B cell (primary cell): Measurements from ENCODE around the gene CH25H. TPM values are rescaled to one million over a fixed set of nuclear protein-coding genes. Genes with fewer than 3 reads are reported as not detected.
A peak's percentile ranks its signal among the peaks of the same experiment; 100 is the strongest.

Experiments used
- ATAC-seq: fragments of 200-7000 bp; cut with Tn5 transposase; one replicate; pipeline ENCODE4 v1.10.0; 2021; ENCODE audit warnings: low read depth, mild to moderate bottlenecking, moderate number of reproducible peaks, moderate library complexity
- CTCF ChIA-PET: fragments of 350-600 bp; sonication (Branson Sonifier 250); formaldehyde crosslinking; loops from one replicate; lab custom pipeline; 2021; ENCODE audit warnings: antibody characterized with exemption, inconsistent platforms; lab: Charles Lee
- POLR2A ChIA-PET: fragments of 350-600 bp; sonication (Branson Sonifier 250); formaldehyde crosslinking; loops from one replicate; lab custom pipeline; 2021; ENCODE audit warnings: antibody characterized with exemption; lab: Charles Lee
- DNase-seq: peaks from one replicate; pipeline ENCODE4 v3.0.0; 2013
- H2AFZ ChIP-seq: 2 replicates; pipeline ENCODE4 v1.6.1; 2012; ENCODE audit warnings: mild to moderate bottlenecking, low read depth, low read length; ENCODE audit not compliant: insufficient read depth, poor library complexity, severe bottlenecking
- H3K27ac ChIP-seq, 2 donors: 1 replicate in 1 of 2; 2 replicates in 1 of 2; pipeline ENCODE4 v1.5.1; 2012 to 2013; ENCODE audit warnings: low read length in 2 of 2, mild to moderate bottlenecking in 2 of 2, moderate library complexity in 1 of 2
- H3K27me3 ChIP-seq, 4 experiments: fragments of 200-600 bp in 1 of 4; sonication (generic) in 1 of 4; replicated peaks in 1 of 4; 1 replicate in 2 of 4; 2 replicates in 2 of 4; pipeline versions ENCODE4 v1.6.1 to v1.7.0; 2013 to 2016; ENCODE audit warnings: low read length in 3 of 4, mild to moderate bottlenecking in 2 of 4, mixed read lengths in 1 of 4, moderate library complexity in 1 of 4; ENCODE audit not compliant: insufficient read depth in 4 of 4, control insufficient read depth in 3 of 4; ENCODE audit errors: control extremely low read depth in 1 of 4
- H3K36me3 ChIP-seq, 2 experiments: replicated peaks in 1 of 2; 1 replicate in 1 of 2; 2 replicates in 1 of 2; pipeline versions ENCODE4 v1.6.1 to v1.7.1; 2013; ENCODE audit warnings: low read length in 1 of 2; ENCODE audit not compliant: insufficient read depth in 2 of 2, control insufficient read depth in 1 of 2; ENCODE audit errors: control extremely low read depth in 1 of 2, extremely low read depth in 1 of 2
- H3K4me1 ChIP-seq, 2 donors: fragments of 200-600 bp in 1 of 2; sonication (generic) in 1 of 2; 1 replicate in 1 of 2; 2 replicates in 1 of 2; pipeline versions ENCODE4 v1.5.1 to v1.6.1; 2013 to 2017; ENCODE audit warnings: low read length in 2 of 2; ENCODE audit not compliant: control insufficient read depth in 2 of 2, insufficient read depth in 2 of 2
- H3K4me2 ChIP-seq: replicated peaks from 2 replicates; pipeline ENCODE3; 2012; ENCODE audit warnings: mild to moderate bottlenecking, low read depth, low read length; ENCODE audit not compliant: poor library complexity, severe bottlenecking
- H3K4me3 ChIP-seq, 5 experiments: fragments of 200-600 bp in 1 of 5; sonication (generic) in 1 of 5; 1 replicate in 3 of 5; 2 replicates in 2 of 5; pipeline versions ENCODE4 v1.5.1 to v1.7.0; 2011 to 2016; ENCODE audit warnings: low read length in 4 of 5, mild to moderate bottlenecking in 4 of 5, low read depth in 2 of 5, control low read depth in 1 of 5, moderate library complexity in 1 of 5; ENCODE audit not compliant: insufficient read depth in 1 of 5; ENCODE audit errors: control extremely low read depth in 1 of 5, extremely low read depth in 1 of 5
- H3K79me2 ChIP-seq: fragments of 200-600 bp; sonication (generic); one replicate; pipeline ENCODE4 v1.6.0; 2016; ENCODE audit warnings: low read length; ENCODE audit not compliant: control insufficient read depth, insufficient read depth
- H3K9ac ChIP-seq: fragments of 200-600 bp; sonication (generic); 2 replicates; pipeline ENCODE4 v1.6.1; 2017; ENCODE audit warnings: mild to moderate bottlenecking, low read length, moderate library complexity
- H3K9me3 ChIP-seq, 3 donors: one replicate each; pipeline versions ENCODE4 v1.6.1 to v1.7.1; 2013; ENCODE audit warnings: low read length in 2 of 3; ENCODE audit not compliant: control insufficient read depth in 2 of 3, insufficient read depth in 1 of 3; ENCODE audit errors: control extremely low read depth in 1 of 3
- H4K20me1 ChIP-seq: 2 replicates; pipeline ENCODE4 v1.6.0; 2012; ENCODE audit warnings: mild to moderate bottlenecking, low read length; ENCODE audit not compliant: insufficient read depth, control insufficient read depth, poor library complexity, severe bottlenecking
- H3K27ac Mint-ChIP-seq: one replicate; pipeline ENCODE4 v1.8.0; 2021; ENCODE audit warnings: mixed read lengths
- H3K27me3 Mint-ChIP-seq: one replicate; pipeline ENCODE4 v1.8.0; 2021; ENCODE audit warnings: mixed read lengths
- H3K4me1 Mint-ChIP-seq: one replicate; pipeline ENCODE4 v1.8.0; 2021; ENCODE audit warnings: mixed read lengths
- H3K4me3 Mint-ChIP-seq: one replicate; pipeline ENCODE4 v1.8.0; 2021; ENCODE audit warnings: mixed read lengths
- H3K9me3 Mint-ChIP-seq: one replicate; pipeline ENCODE4 v1.8.0; 2022; ENCODE audit warnings: mixed read lengths; ENCODE audit not compliant: insufficient read depth
- EZH2 ChIP-seq: IDR thresholded peaks from 2 replicates; pipeline ENCODE4 v1.6.1; 2012; ENCODE audit warnings: borderline replicate concordance, low read depth, mild to moderate bottlenecking, moderate library complexity, low read length; ENCODE audit not compliant: insufficient read depth, poor library complexity, severe bottlenecking
- WGBS: methylation state at CpG from one replicate; pipeline ENCODE4 v1.1.5; 2013; ENCODE audit warnings: missing lambda C conversion rate; ENCODE audit not compliant: insufficient coverage; 5-methylcytosine and 5-hydroxymethylcytosine counted together
- intact Hi-C: fragments of 100-400 bp; cut with micrococcal nuclease; formaldehyde crosslinking; loops from one replicate; pipeline ENCODE4 v1.10.0; 2022
- polyA plus RNA-seq: library from polyadenylated mRNA; depleted of rRNA; stranded (reverse); fragments of >200 nt; gene quantifications from 2 replicates; pipeline ENCODE4 v1.2.3, GENCODE V29; 2012
- total RNA-seq, 2 donors: library from RNA; stranded (reverse); fragments of 120-200 nt in 1 of 2; gene quantifications; 1 replicate in 1 of 2; 2 replicates in 1 of 2; pipeline versions ENCODE4 v1.2.3 to v1.2.4, GENCODE V29; 2013 to 2022
- TF ChIP-seq, protein P1 (sequence below): fragments of 200-600 bp; IDR thresholded peaks from one replicate; pipeline ENCODE4 v1.8.0; 2022; ENCODE audit warnings: antibody characterized with exemption, mild to moderate bottlenecking

Gene CH25H
- total and polyA plus RNA-seq, 2 donors (not counting 1 experiment from before 2014, with no cell fraction given): not detected

DNA sequence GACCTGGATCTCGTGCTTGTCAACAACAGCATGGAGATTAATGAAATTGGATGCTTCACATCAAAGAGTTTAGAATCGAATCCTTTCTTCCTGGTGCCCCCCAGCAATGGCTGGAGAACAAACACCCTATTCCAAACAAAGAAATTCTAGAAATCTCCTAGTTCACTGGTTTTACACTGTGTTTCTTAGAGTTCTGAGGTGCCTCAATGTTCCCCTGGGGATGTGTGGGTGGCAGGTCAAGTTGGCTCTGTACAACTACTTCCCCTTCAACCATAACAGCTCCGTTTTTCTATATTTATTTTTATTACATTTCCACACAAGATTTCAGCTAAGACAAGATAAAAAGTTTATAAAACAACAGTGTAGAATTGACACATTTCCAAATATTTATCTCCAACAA lies 22.5 kb downstream of the CH25H start:
- Histone ChIP-seq H3K27me3 (peaks cover 0 to 3% (median 0%) of the 10 kb centered on the region in 4 experiments), H3K79me2 (no peaks in the 10 kb centered on the region), H3K9ac (no peak overlapping the region), H3K36me3 (no peaks in the 10 kb centered on the region), H3K4me3 (no peak overlapping the region), H4K20me1 (no peaks in the 10 kb centered on the region), H3K4me2 (peak overlapping the region; percentile 19), H3K4me1 (peaks cover 2 to 10% of the 10 kb centered on the region in 2 donors), H3K27ac (no peak overlapping the region), H3K9me3 (peaks cover 0 to 1% (median 0%) of the 10 kb centered on the region in 3 donors), H2AFZ (no peak overlapping the region)
- DNase-seq (no peak), ATAC-seq (no peak)
- H3K27ac Mint-ChIP-seq: no peak overlapping the region
- 60% methylated on average over 1 of the region's 3 CpGs for WGBS
- H3K27me3 Mint-ChIP-seq: peaks cover 21% of the 10 kb centered on the region
- intact Hi-C loops: no loop called here
- ChIA-PET POLR2A (no interaction called here), CTCF (no interaction called here)
- TF ChIP-seq, protein P1, sequence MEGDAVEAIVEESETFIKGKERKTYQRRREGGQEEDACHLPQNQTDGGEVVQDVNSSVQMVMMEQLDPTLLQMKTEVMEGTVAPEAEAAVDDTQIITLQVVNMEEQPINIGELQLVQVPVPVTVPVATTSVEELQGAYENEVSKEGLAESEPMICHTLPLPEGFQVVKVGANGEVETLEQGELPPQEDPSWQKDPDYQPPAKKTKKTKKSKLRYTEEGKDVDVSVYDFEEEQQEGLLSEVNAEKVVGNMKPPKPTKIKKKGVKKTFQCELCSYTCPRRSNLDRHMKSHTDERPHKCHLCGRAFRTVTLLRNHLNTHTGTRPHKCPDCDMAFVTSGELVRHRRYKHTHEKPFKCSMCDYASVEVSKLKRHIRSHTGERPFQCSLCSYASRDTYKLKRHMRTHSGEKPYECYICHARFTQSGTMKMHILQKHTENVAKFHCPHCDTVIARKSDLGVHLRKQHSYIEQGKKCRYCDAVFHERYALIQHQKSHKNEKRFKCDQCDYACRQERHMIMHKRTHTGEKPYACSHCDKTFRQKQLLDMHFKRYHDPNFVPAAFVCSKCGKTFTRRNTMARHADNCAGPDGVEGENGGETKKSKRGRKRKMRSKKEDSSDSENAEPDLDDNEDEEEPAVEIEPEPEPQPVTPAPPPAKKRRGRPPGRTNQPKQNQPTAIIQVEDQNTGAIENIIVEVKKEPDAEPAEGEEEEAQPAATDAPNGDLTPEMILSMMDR: no peak
- no peak for TF ChIP-seq EZH2
- no peaks in the 10 kb centered on the region for H3K9me3 Mint-ChIP-seq
- H3K4me3 Mint-ChIP-seq: no peak overlapping the region
- H3K4me1 Mint-ChIP-seq: peaks cover 19% of the 10 kb centered on the region

DNA sequence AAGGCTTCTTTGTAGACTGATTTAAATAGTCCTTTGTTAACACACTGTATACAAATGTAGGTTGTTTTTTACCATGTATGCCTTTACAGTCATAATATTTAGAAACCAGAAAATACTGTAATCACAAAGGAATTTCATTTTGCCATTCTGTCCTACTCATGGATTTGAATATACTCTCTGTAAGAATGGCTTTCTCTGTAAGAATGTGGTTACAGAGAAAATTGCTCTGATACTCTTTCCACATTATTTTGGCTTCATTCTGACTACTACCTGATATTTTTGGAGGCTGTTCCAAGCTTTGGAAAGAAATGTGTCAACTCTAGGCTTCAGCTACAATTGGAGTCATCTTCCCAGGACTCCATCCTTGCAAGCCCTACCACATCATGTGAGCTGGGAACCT lies 23.5 kb downstream of the CH25H start:
- peaks cover 2 to 10% of the 10 kb centered on the region in 2 donors for H3K4me1 ChIP-seq
- no peak overlapping the region for H3K4me2 ChIP-seq
- H3K27ac Mint-ChIP-seq: no peak overlapping the region
- H3K9me3 ChIP-seq: peaks cover 0 to 1% (median 0%) of the 10 kb centered on the region in 3 donors
- POLR2A ChIA-PET: no interaction called here
- no peak overlapping the region for H3K9ac ChIP-seq
- CTCF ChIA-PET: no interaction called here
- H3K27ac ChIP-seq: no peak overlapping the region
- intact Hi-C loops: no loop called here
- TF ChIP-seq, protein P1: no peak
- TF ChIP-seq EZH2: no peak
- no peaks in the 10 kb centered on the region for H3K36me3 ChIP-seq
- DNase-seq (no peak), ATAC-seq (no peak)
- H3K27me3 Mint-ChIP-seq: peaks cover 17% of the 10 kb centered on the region
- H4K20me1 ChIP-seq: no peaks in the 10 kb centered on the region
- no peak overlapping the region for H2AFZ ChIP-seq
- no peak overlapping the region for H3K4me3 Mint-ChIP-seq
- H3K27me3 ChIP-seq: peaks cover 0 to 3% (median 0%) of the 10 kb centered on the region in 4 experiments
- no peaks in the 10 kb centered on the region for H3K79me2 ChIP-seq
- no peak overlapping the region for H3K4me3 ChIP-seq
- H3K9me3 Mint-ChIP-seq: no peaks in the 10 kb centered on the region
- H3K4me1 Mint-ChIP-seq: peaks cover 19% of the 10 kb centered on the region
